Lower lobe of right lung (tissue), 2 donors: ENCODE data around the gene SNRPD1. TPM values are rescaled to one million over a fixed set of nuclear protein-coding genes. Genes with fewer than 3 reads are reported as not detected.
A peak's percentile ranks its signal among the peaks of the same experiment; 100 is the strongest.
"Not testable (repeated sequence)": the region's sequence is repeated elsewhere in the genome, so short reads cannot be mapped to it uniquely, and the experiment has no call there.

ENCODE experiments used
- ATAC-seq, 2 donors: fragments of 200-7000 bp; cut with Tn5 transposase; one replicate each; pipeline ENCODE4 v1.9.1; 2020 to 2022; ENCODE audit warnings: mild to moderate bottlenecking in 2 of 2, moderate library complexity in 2 of 2
- DNase-seq: peaks from one replicate; pipeline ENCODE4 v3.0.0-alpha.2; 2020
- H3K27ac ChIP-seq: fragments of 200-600 bp; one replicate; pipeline ENCODE4 v1.8.0; 2022
- H3K27me3 ChIP-seq: fragments of 200-600 bp; one replicate; pipeline ENCODE4 v1.8.0; 2022; ENCODE audit warnings: low read depth
- H3K36me3 ChIP-seq: fragments of 200-600 bp; one replicate; pipeline ENCODE4 v1.8.0; 2022; ENCODE audit warnings: mild to moderate bottlenecking
- H3K4me1 ChIP-seq: fragments of 200-600 bp; one replicate; pipeline ENCODE4 v1.8.0; 2022
- H3K4me3 ChIP-seq: fragments of 200-600 bp; one replicate; pipeline ENCODE4 v1.8.0; 2022; ENCODE audit warnings: mild to moderate bottlenecking
- H3K9me3 ChIP-seq: fragments of 200-600 bp; one replicate; pipeline ENCODE4 v1.8.0; 2022
- CTCF ChIP-seq: fragments of 200-600 bp; IDR thresholded peaks from one replicate; pipeline ENCODE4 v1.8.0; 2022; ENCODE audit warnings: antibody characterized with exemption, mild to moderate bottlenecking
- intact Hi-C: fragments of 100-400 bp; cut with DNase I; formaldehyde crosslinking; loops from one replicate; pipeline ENCODE4 v1.11.0; 2022
- total RNA-seq: library from RNA; stranded (reverse); fragmentation: NEBNext Ultra II Directional; extraction: Animal tissue kit (Norgen Biotek cat#: 25700); gene quantifications from one replicate; pipeline ENCODE4 v1.2.1, GENCODE V29; 2021
- donor health status: DM: no; HTN: yes; CAD: no; lungs with severe emphysema.

SNRPD1 gene
- total RNA-seq, 1 donor from 2014 or later: 29.3 TPM

GRCh38 chr18:21600526-21601410 is 11.3 kb upstream of the SNRPD1 start, which contains the start of gene ESCO1:
TSS of gene ESCO1 (minus strand) at chr18:21600704. CDS start at chr18:21574843, 25,861 bp downstream.
- peak within 1 kb of the TSS; percentile 99 for H3K27ac ChIP-seq
- peaks cover 27% of the 10 kb centered on the region for H3K4me1 ChIP-seq
- H3K9me3 ChIP-seq: no peaks in the 10 kb centered on the region
- intact Hi-C loops: no loop called here
- peak within 1 kb of the TSS; percentile 95 for H3K4me3 ChIP-seq
- peak; percentile 99 for DNase-seq
- H3K27me3 ChIP-seq: no peaks in the 10 kb centered on the region
- no peaks in the 10 kb centered on the region for H3K36me3 ChIP-seq
- TF ChIP-seq CTCF: peak; percentile 96
- peak; percentile 96 to 97 for ATAC-seq

DNA sequence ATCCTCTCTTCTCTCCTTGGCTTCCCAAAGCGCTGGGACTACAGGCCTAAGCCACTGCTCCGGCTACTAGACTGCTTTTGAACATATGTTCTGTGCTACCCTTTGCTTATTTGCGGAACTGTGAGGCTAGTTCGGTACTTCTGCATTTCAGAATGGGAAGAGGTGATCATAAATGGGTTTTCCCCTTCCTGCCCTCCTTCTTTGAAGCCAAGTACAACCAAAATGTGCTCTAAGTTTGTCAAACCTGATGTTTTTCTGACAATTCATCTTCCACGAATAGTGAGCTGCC is 9.9 kb upstream of the SNRPD1 start:
- intact Hi-C loops: no loop called here
- Histone ChIP-seq H3K27me3 (no peaks in the 10 kb centered on the region), H3K9me3 (no peaks in the 10 kb centered on the region), H3K27ac (no peak overlapping the region), H3K4me3 (no peak overlapping the region), H3K4me1 (peaks cover 27% of the 10 kb centered on the region), H3K36me3 (no peaks in the 10 kb centered on the region)
- DNase-seq (no peak), ATAC-seq (no peak)
- no peak for TF ChIP-seq CTCF

DNA sequence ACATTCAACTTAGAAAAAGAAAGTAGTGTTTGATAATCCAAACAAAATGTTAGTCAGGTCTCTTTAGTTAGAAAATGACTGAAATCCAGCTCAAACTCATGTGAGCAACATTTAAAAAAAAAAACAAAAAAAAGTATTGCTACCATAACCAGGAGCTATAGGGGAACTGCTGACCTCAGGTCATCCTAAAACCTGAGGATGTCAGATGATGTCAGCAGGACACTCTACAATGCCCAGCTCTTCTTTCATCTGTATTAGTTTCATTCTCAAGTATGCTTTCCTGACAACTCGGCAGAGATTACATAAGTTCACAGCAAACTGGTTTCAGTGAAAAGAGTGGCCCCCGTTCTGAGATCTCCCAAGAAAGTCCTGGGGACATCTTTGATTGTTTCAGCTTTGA is 7.4 kb upstream of the SNRPD1 start:
- no peaks in the 10 kb centered on the region for H3K27me3 ChIP-seq
- H3K27ac ChIP-seq: peak overlapping the region; percentile 49
- no peaks in the 10 kb centered on the region for H3K9me3 ChIP-seq
- peaks cover 8% of the 10 kb centered on the region for H3K4me1 ChIP-seq
- H3K36me3 ChIP-seq: no peaks in the 10 kb centered on the region
- no peak for TF ChIP-seq CTCF
- no peak overlapping the region for H3K4me3 ChIP-seq
- ATAC-seq: no peak
- no peak for DNase-seq
- intact Hi-C loops: no loop called here

DNA sequence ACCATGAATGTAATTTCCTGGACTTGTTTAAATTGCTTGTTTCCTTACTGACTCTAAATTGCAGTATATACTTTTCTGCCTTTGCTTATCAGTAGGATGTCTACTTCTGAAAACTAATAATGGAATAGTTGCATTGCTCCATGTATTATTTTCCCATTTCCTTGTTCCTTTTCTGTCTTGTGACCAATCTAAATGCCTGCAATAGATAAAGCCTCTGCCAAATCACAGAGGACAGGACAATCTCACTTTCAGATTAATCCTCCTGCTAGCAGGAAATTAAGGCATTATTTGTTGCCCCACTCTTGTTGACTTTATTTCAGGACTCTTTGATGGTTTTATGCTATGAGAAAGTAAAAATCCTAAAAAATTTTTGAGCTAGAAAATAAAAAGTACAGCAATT is 6.9 kb upstream of the SNRPD1 start:
- Histone ChIP-seq H3K4me3 (no peak overlapping the region), H3K9me3 (no peaks in the 10 kb centered on the region), H3K4me1 (peaks cover 8% of the 10 kb centered on the region), H3K36me3 (no peaks in the 10 kb centered on the region), H3K27me3 (no peaks in the 10 kb centered on the region), H3K27ac (peak overlapping the region; percentile 49)
- intact Hi-C loops: no loop called here
- no peak for ATAC-seq
- no peak for DNase-seq
- no peak for TF ChIP-seq CTCF

GRCh38 chr18:21611401-21612124 is 551 bp upstream of the SNRPD1 start:
- intact Hi-C loops, DNase-seq, H3K27me3 ChIP-seq, ATAC-seq, H3K36me3 ChIP-seq, H3K9me3 ChIP-seq: not testable (repeated sequence)
- peak overlapping the region; percentile 86 for H3K27ac ChIP-seq
- peaks cover 18% of the 10 kb centered on the region for H3K4me1 ChIP-seq
- H3K4me3 ChIP-seq: peak overlapping the region; percentile 79

DNA sequence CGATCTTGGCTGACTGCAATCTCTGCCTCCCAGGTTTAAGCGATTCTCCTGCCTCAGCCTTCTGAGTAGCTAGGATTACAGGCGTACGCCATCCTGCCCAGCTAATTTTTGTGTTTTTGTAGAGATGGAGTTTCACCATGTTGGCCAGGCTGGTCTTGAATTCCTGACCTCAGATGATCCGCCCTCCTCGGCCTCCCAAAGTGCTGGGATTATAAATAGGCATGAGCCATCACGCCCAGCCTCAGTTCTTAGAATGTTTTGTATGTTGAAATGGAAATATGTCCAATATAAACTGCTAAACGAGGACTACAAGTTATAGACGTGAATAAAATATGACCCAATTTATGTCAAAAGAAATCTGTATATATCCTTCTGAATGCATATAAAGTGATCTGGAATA is 9.5 kb downstream of the SNRPD1 start:
- DNase-seq, H3K27ac ChIP-seq, ATAC-seq, H3K27me3 ChIP-seq, intact Hi-C loops, H3K9me3 ChIP-seq, H3K4me1 ChIP-seq, H3K4me3 ChIP-seq: not testable (repeated sequence)
- peaks cover 64% of the 10 kb centered on the region for H3K36me3 ChIP-seq
